Tibial artery (tissue), 4 donors: ENCODE measurements around the gene PRDM10.

Experiments
- DNase-seq, 2 donors: peaks; one replicate each; pipeline ENCODE4 v3.0.0-alpha.2; 2019
- H3K27ac ChIP-seq, 2 donors: fragments of 200-600 bp; sonication (generic) in 1 of 2; 1 replicate in 1 of 2; 2 replicates in 1 of 2; pipeline ENCODE4 v1.5.1; 2018 to 2019; ENCODE audit warnings: mild to moderate bottlenecking in 1 of 2
- H3K27me3 ChIP-seq, 2 donors: fragments of 200-600 bp; sonication (generic) in 1 of 2; one replicate each; pipeline versions ENCODE4 v1.5.1 to v1.6.0; 2016 to 2019
- H3K36me3 ChIP-seq, 3 donors: fragments of 200-600 bp; sonication (generic) in 2 of 3; one replicate each; pipeline ENCODE4 v1.5.1; 2016 to 2019; ENCODE audit warnings: mild to moderate bottlenecking in 2 of 3
- H3K4me1 ChIP-seq, 4 donors: fragments of 200-600 bp; sonication (generic) in 2 of 4; 1 replicate in 3 of 4; 2 replicates in 1 of 4; pipeline ENCODE4 v1.5.1; 2016 to 2019
- H3K4me3 ChIP-seq, 2 donors: fragments of 200-600 bp; sonication (generic) in 1 of 2; 1 replicate in 1 of 2; 2 replicates in 1 of 2; pipeline ENCODE4 v1.5.1; 2018 to 2019; ENCODE audit warnings: mild to moderate bottlenecking in 2 of 2
- H3K9me3 ChIP-seq, 3 donors: fragments of 200-600 bp; sonication (generic) in 1 of 3; one replicate each; pipeline ENCODE4 v1.5.1; 2016 to 2019
- intact Hi-C: fragments of 100-400 bp; cut with DNase I; formaldehyde crosslinking; loops from one replicate; pipeline ENCODE4 v1.15.0; 2023; ENCODE audit warnings: low total_unique reads
- TF ChIP-seq, protein P1 (sequence below), 2 experiments: fragments of 200-600 bp in 1 of 2; fragments of 450-650 bp in 1 of 2; IDR thresholded peaks; one replicate each; pipeline ENCODE4 v1.5.1; 2017 to 2019; ENCODE audit warnings: antibody characterized with exemption in 2 of 2, mild to moderate bottlenecking in 1 of 2, moderate library complexity in 1 of 2

PRDM10 gene

DNA sequence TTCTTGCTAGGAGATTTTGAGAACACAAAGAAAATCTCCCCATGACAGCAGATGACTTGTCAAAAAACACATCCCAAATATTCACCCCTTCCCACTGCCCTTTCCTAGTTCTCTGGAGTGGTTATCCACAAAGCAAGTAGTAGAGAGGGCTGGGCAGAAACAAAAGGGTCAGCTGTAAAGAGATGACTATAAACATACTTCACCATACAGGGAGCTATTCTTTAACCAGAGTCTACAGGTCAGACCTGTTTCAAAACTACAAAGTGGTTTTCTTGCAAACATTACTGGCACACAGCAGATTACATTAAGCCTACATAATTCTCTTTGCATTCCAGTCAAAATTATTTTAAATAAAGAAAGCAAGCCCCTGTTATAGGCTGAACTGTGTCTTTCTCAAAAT is 59.6 kb downstream of the PRDM10 start:
- Histone ChIP-seq H3K4me3 (no peak overlapping the region), H3K36me3 (peaks cover 20 to 55% (median 35%) of the 10 kb centered on the region in 3 donors), H3K9me3 (no peaks in the 10 kb centered on the region), H3K27ac (no peak overlapping the region), H3K27me3 (no peaks in the 10 kb centered on the region), H3K4me1 (no peaks in the 10 kb centered on the region)
- intact Hi-C loops, result no loop called here
- TF ChIP-seq, protein P1, sequence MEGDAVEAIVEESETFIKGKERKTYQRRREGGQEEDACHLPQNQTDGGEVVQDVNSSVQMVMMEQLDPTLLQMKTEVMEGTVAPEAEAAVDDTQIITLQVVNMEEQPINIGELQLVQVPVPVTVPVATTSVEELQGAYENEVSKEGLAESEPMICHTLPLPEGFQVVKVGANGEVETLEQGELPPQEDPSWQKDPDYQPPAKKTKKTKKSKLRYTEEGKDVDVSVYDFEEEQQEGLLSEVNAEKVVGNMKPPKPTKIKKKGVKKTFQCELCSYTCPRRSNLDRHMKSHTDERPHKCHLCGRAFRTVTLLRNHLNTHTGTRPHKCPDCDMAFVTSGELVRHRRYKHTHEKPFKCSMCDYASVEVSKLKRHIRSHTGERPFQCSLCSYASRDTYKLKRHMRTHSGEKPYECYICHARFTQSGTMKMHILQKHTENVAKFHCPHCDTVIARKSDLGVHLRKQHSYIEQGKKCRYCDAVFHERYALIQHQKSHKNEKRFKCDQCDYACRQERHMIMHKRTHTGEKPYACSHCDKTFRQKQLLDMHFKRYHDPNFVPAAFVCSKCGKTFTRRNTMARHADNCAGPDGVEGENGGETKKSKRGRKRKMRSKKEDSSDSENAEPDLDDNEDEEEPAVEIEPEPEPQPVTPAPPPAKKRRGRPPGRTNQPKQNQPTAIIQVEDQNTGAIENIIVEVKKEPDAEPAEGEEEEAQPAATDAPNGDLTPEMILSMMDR (IDR thresholded peaks at IDR 0.05), result no peak
- no peak for DNase-seq

DNA sequence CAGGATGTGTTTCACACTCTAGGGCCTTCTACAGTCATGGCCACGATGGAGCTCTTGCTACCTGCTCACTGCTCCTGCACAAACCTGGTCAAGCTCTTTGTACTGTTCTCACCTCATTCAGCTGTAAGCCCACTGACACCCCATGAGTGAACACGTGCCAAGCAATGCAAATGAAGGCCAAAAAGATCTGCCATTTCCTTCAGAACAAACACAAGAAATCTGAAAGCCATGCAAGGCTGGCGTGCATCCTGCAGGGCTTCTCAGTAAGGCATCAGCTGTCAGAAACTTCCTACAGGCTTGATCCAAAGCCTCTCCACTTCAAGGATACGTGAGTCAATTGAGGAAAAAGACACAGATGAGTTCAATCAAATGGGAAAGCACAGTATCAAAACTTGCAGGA is 63.1 kb downstream of the PRDM10 start:
- Histone ChIP-seq H3K9me3 (no peaks in the 10 kb centered on the region), H3K4me3 (no peak overlapping the region), H3K4me1 (no peaks in the 10 kb centered on the region), H3K36me3 (peaks cover 8 to 28% (median 17%) of the 10 kb centered on the region in 3 donors), H3K27ac (no peak overlapping the region), H3K27me3 (no peaks in the 10 kb centered on the region)
- TF ChIP-seq, protein P1 (IDR thresholded peaks at IDR 0.05), result no peak
- no peak for DNase-seq
- intact Hi-C loops, result no loop called here

DNA sequence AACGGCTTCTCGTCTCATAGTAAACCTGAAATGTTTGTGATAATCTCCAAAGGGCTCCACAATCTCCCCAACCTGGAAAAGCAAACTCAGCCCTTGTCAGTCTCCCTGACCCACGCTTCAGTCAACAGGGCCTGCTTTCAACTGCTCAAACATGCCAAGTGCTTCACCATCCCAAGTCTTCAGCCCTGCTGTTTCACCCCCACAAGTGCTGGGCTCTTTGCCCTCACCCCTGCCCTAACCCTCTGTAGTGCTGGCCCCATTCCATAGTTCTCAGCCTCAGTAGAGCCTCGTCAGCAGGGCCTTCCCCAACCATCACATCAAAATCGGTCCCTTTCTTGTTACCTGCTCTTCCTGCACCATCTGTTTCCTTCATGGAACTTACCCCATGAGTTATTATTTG is 63.9 kb downstream of the PRDM10 start:
- Histone ChIP-seq H3K36me3 (peaks cover 8 to 33% (median 16%) of the 10 kb centered on the region in 3 donors), H3K27ac (no peak overlapping the region), H3K27me3 (no peaks in the 10 kb centered on the region), H3K4me1 (no peaks in the 10 kb centered on the region), H3K4me3 (no peak overlapping the region), H3K9me3 (no peaks in the 10 kb centered on the region)
- TF ChIP-seq, protein P1 (IDR thresholded peaks at IDR 0.05), result no peak
- intact Hi-C loops, result no loop called here
- DNase-seq, result no peak

DNA sequence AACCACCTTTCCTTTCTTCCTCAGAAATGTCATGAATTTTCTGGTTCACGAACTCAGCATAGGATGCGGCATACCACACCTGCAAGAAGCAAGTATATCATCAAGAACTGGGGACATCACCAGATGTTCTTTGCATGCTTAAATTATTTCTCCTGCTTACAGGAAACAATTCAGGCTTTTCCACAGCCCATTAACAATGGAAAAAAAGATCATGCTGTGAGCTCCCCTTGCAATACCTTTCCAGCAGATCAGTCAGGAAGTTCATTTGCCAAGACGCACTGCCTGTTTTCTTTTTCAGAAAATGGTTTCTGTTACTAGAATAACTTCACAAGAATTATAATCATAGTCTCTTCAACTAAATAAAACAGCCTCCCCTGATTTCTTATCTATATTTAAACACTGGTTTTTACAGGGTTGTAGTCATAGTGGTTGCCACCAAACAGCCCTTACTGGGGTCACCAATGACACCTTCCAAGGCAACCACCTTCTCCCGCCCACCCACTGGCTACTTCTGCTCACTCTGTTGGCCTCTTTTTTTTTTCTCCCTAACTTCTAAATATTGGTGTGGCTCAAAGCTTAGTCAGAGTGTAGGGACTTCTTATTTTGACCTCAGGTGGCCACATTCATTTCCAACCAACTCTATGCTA is 64.9 kb downstream of the PRDM10 start:
- intact Hi-C loops, result no loop called here
- no peaks in the 10 kb centered on the region for H3K27me3 ChIP-seq
- no peaks in the 10 kb centered on the region for H3K4me1 ChIP-seq
- no peak overlapping the region for H3K4me3 ChIP-seq
- TF ChIP-seq, protein P1 (IDR thresholded peaks at IDR 0.05), result no peak
- no peak for DNase-seq
- H3K9me3 ChIP-seq, result no peaks in the 10 kb centered on the region
- H3K36me3 ChIP-seq, result peaks cover 8 to 26% (median 16%) of the 10 kb centered on the region in 3 donors
- no peak overlapping the region for H3K27ac ChIP-seq

DNA sequence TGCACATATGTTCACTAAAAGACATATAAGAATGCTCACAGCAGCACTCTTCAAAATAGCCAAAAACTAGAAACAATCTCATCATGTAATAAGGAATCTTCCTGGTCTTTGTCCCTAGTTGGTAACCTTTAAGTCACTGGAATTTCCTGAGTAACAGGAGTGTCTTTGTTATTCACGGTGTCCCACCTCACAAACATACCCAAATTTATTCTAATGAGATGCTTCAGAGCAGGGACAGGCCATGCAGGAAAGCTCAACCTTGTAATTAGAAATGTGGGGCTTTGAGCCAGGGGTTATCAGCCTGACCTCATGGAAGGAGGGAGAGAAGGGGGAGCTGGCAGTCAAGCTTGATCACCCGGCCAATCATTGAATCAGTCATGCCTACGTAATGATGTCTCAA is 66.9 kb downstream of the PRDM10 start:
- H3K4me1 ChIP-seq, result no peaks in the 10 kb centered on the region
- no peak overlapping the region for H3K4me3 ChIP-seq
- H3K27me3 ChIP-seq, result no peaks in the 10 kb centered on the region
- no peak overlapping the region for H3K27ac ChIP-seq
- intact Hi-C loops, result no loop called here
- DNase-seq, result no peak
- H3K36me3 ChIP-seq, result peaks cover 4 to 31% (median 9%) of the 10 kb centered on the region in 3 donors
- H3K9me3 ChIP-seq, result no peaks in the 10 kb centered on the region
- TF ChIP-seq, protein P1 (IDR thresholded peaks at IDR 0.05), result no peak

DNA sequence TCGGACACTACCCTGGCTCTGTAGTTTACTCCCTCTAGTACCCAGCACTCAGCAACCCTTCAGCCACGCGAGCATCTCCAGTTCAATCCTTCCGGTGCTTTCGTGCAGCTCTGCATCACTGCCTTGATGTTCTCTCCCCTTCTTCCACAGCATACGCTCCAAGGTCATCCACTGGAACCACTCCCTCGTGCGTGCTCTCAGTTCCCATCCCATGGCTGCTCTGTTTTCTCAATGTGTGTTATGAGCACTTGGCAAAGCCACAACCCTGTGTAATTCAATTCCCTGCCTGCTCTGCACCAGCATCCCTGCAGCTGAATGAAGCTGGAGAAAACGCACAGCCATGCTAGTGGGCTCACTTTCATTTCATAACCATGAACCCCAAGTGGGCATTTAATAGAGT is 68.7 kb downstream of the PRDM10 start:
- Histone ChIP-seq H3K27ac (no peak overlapping the region), H3K4me3 (no peak overlapping the region), H3K27me3 (no peaks in the 10 kb centered on the region), H3K9me3 (no peaks in the 10 kb centered on the region), H3K4me1 (no peaks in the 10 kb centered on the region), H3K36me3 (peaks cover 14 to 37% (median 20%) of the 10 kb centered on the region in 3 donors)
- intact Hi-C loops, result no loop called here
- DNase-seq, result no peak
- TF ChIP-seq, protein P1 (IDR thresholded peaks at IDR 0.05), result no peak
